Tibial nerve (tissue), 4 donors: ENCODE data around the gene MLLT10.

Experiments
- CTCF ChIP-seq, 5 experiments: fragments of 200-600 bp in 3 of 5; fragments of 450-650 bp in 2 of 5; sonication (generic) in 3 of 5; IDR thresholded peaks; one replicate each; pipeline ENCODE4 v1.5.1; 2016 to 2019; ENCODE audit warnings: antibody characterized with exemption in 5 of 5, mild to moderate bottlenecking in 3 of 5, moderate library complexity in 2 of 5
- EP300 ChIP-seq, 2 donors: sonication (generic); formaldehyde crosslinking; IDR thresholded peaks; one replicate each; pipeline ENCODE4 v1.6.1; 2017; ENCODE audit warnings: antibody characterized with exemption in 2 of 2, mild to moderate bottlenecking in 1 of 2
- POLR2A ChIP-seq, 2 donors: fragments of 450-650 bp; IDR thresholded peaks; one replicate each; pipeline ENCODE4 v1.6.1; 2017; ENCODE audit warnings: antibody characterized with exemption in 2 of 2, mild to moderate bottlenecking in 2 of 2, moderate library complexity in 2 of 2

GRCh38 chr10:21500578-21500910 is 33.5 kb upstream of the MLLT10 start:
- TF ChIP-seq CTCF (IDR thresholded peaks at IDR 0.05) (no peak), EP300 (IDR thresholded peaks at IDR 0.05) (no peak), POLR2A (IDR thresholded peaks at IDR 0.05) (no peak)
